Stimulated activated CD4-positive, alpha-beta T cell treated with anti-CD3 and anti-CD28 coated beads, Interleukin-12 subunit alpha, Interleukin-12 subunit beta, amount 100 ng/mL, for 48 hours (primary cell): Measurements from ENCODE around the gene TULP4.
"Not testable (repeated sequence)": the region's sequence is repeated elsewhere in the genome, so short reads cannot be mapped to it uniquely, and the experiment has no call there.

Source experiments
- DNase-seq, 3 donors: peaks; one replicate each; pipeline ENCODE4 v3.0.0-alpha.2; 2020; ENCODE audit warnings: low read depth in 2 of 3, low spot score in 1 of 3

The TULP4 gene

GRCh38 chr6:158387036-158387435 is 74.8 kb downstream of the TULP4 start:
- DNase-seq = no peak

GRCh38 chr6:158387578-158387977 is 75.3 kb downstream of the TULP4 start:
- no peak for DNase-seq

- no peak for DNase-seq
These were observed 76.5 kb downstream of the TULP4 start for GRCh38 chr6:158388727-158389126.

GRCh38 chr6:158389193-158389919 is 77.1 kb downstream of the TULP4 start:
- no peak for DNase-seq

- DNase-seq = no peak
These were observed 79.0 kb downstream of the TULP4 start for GRCh38 chr6:158391276-158391675.

- DNase-seq = not testable (repeated sequence)
These were observed 79.7 kb downstream of the TULP4 start for GRCh38 chr6:158391977-158392376.

- DNase-seq = no peak
These were observed 83.9 kb downstream of the TULP4 start for GRCh38 chr6:158396136-158396535.

- DNase-seq = no peak
These were observed 85.3 kb downstream of the TULP4 start for GRCh38 chr6:158397578-158397977.

GRCh38 chr6:158398252-158399024 is 86.2 kb downstream of the TULP4 start:
- no peak for DNase-seq

GRCh38 chr6:158399040-158399700 is 86.9 kb downstream of the TULP4 start:
- no peak for DNase-seq

GRCh38 chr6:158402184-158402583 is 89.9 kb downstream of the TULP4 start:
- DNase-seq = no peak

- DNase-seq = not testable (repeated sequence)
These were observed 93.1 kb downstream of the TULP4 start for GRCh38 chr6:158405321-158405831.

- no peak for DNase-seq
These were observed 93.7 kb downstream of the TULP4 start for GRCh38 chr6:158405933-158406332.

- DNase-seq = no peak
These were observed 94.5 kb downstream of the TULP4 start for GRCh38 chr6:158406736-158407135.

- no peak for DNase-seq
These were observed 95.7 kb downstream of the TULP4 start for GRCh38 chr6:158408013-158408412.

GRCh38 chr6:158408552-158409130 is 96.4 kb downstream of the TULP4 start:
- no peak for DNase-seq

GRCh38 chr6:158409451-158409850 is 97.2 kb downstream of the TULP4 start:
- no peak for DNase-seq

GRCh38 chr6:158410784-158411183 is 98.5 kb downstream of the TULP4 start:
- DNase-seq = no peak

GRCh38 chr6:158411998-158412397 is 99.7 kb downstream of the TULP4 start:
- DNase-seq = no peak

- DNase-seq = no peak
These were observed 100.8 kb downstream of the TULP4 start for GRCh38 chr6:158413028-158413427.

- DNase-seq = no peak
These were observed 101.7 kb downstream of the TULP4 start for GRCh38 chr6:158413814-158414565.
